Neutrophil (primary cell): ENCODE results near the gene TCF19.
"Not testable (repeated sequence)": the region's sequence is repeated elsewhere in the genome, so short reads cannot be mapped to it uniquely, and the experiment has no call there.

ENCODE experiments used
- H3K27ac ChIP-seq: fragments of 200-600 bp; sonication (generic); 2 replicates; pipeline ENCODE4 v1.5.1; 2016; ENCODE audit warnings: mild to moderate bottlenecking, moderate library complexity
- H3K27me3 ChIP-seq: fragments of 200-600 bp; sonication (generic); 2 replicates; pipeline ENCODE4 v1.6.0; 2016; ENCODE audit warnings: mild to moderate bottlenecking
- H3K36me3 ChIP-seq: fragments of 200-600 bp; sonication (generic); 2 replicates; pipeline ENCODE4 v1.5.1; 2017
- H3K4me1 ChIP-seq, 2 experiments: fragments of 200-600 bp in 1 of 2; sonication (generic) in 1 of 2; 1 replicate in 1 of 2; 2 replicates in 1 of 2; pipeline versions ENCODE4 v1.5.1 to v1.6.1; 2013 to 2016; ENCODE audit warnings: low read depth in 1 of 2, low read length in 1 of 2, mild to moderate bottlenecking in 1 of 2, moderate library complexity in 1 of 2; ENCODE audit not compliant: control insufficient read depth in 1 of 2, insufficient read depth in 1 of 2
- H3K4me3 ChIP-seq, 2 experiments: fragments of 200-600 bp in 1 of 2; sonication (generic) in 1 of 2; 1 replicate in 1 of 2; 2 replicates in 1 of 2; pipeline ENCODE4 v1.5.1; 2013 to 2016; ENCODE audit warnings: low read depth in 1 of 2, low read length in 1 of 2, mild to moderate bottlenecking in 1 of 2, moderate library complexity in 1 of 2
- H3K9me3 ChIP-seq: fragments of 200-600 bp; sonication (generic); 2 replicates; pipeline ENCODE4 v1.5.1; 2016
- TF ChIP-seq, protein P1 (sequence below): fragments of 200-600 bp; sonication (generic); IDR thresholded peaks from 2 replicates; pipeline ENCODE4 v1.5.1; 2016; ENCODE audit warnings: antibody characterized with exemption

The TCF19 gene

DNA sequence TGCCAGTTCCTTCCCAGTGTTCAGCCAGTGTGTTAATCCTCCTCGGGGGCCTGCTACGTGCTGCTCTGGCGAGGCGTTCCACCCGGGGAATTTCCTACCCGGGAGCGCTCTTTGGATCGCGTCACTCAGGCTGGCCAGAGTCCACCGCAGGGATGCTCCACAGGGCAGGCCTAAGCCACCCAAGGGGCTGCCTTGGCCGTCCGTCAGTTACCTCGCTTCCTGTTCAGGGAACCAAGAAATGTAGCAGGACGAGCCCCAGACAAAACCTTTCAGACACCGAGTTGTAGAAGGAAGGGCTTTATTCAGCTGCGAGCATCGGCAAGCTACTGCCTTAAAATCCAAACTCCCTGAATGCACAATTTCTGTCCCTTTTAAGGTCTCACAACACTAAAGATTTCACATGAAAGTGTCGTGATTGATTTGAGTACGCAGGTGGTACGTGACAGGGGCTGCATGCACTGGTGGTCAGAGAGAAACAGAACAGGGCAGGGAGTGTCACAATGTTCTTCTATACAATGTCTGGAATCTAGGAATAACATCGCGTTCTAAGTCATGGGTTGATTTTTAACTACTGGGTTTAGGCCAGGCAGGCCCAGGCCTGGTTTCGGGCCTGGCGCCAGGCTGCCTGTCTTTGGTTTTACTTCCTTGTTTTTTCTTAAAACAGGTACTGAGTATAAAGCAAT, 27.8 kb downstream of the TCF19 start:
- H3K4me1 ChIP-seq = no peaks in the 10 kb centered on the region
- TF ChIP-seq, protein P1, sequence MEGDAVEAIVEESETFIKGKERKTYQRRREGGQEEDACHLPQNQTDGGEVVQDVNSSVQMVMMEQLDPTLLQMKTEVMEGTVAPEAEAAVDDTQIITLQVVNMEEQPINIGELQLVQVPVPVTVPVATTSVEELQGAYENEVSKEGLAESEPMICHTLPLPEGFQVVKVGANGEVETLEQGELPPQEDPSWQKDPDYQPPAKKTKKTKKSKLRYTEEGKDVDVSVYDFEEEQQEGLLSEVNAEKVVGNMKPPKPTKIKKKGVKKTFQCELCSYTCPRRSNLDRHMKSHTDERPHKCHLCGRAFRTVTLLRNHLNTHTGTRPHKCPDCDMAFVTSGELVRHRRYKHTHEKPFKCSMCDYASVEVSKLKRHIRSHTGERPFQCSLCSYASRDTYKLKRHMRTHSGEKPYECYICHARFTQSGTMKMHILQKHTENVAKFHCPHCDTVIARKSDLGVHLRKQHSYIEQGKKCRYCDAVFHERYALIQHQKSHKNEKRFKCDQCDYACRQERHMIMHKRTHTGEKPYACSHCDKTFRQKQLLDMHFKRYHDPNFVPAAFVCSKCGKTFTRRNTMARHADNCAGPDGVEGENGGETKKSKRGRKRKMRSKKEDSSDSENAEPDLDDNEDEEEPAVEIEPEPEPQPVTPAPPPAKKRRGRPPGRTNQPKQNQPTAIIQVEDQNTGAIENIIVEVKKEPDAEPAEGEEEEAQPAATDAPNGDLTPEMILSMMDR = no peak
- no peak overlapping the region for H3K4me3 ChIP-seq
- peaks cover 6% of the 10 kb centered on the region for H3K36me3 ChIP-seq
- H3K27ac ChIP-seq = no peak overlapping the region
- H3K27me3 ChIP-seq = no peaks in the 10 kb centered on the region
- no peaks in the 10 kb centered on the region for H3K9me3 ChIP-seq

DNA sequence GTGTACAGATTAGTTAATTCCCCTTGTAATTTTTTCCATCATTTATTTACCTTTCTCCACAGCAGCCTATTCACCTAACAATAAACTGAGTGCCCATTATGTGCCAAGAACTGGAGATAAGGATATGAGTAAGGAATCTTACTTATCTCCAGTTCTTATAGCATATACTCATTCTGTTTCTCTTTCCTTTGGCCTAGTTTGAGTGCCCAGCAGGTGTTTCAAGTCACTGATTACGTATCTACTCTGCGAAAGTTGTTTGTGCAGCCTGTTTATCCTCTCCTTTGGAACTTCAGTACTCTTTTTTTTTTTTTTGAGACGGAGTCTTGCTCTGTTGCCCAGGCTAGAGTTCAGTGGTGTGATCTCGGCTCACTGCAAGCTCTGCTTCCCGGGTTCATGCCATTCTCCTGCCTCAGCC, 29.4 kb downstream of the TCF19 start:
- H3K27ac ChIP-seq = no peak overlapping the region
- H3K27me3 ChIP-seq = no peaks in the 10 kb centered on the region
- TF ChIP-seq, protein P1 = no peak
- peaks cover 6% of the 10 kb centered on the region for H3K36me3 ChIP-seq
- no peak overlapping the region for H3K4me3 ChIP-seq
- H3K4me1 ChIP-seq = peaks cover 4% of the 10 kb centered on the region in 2 experiments
- H3K9me3 ChIP-seq = no peaks in the 10 kb centered on the region

DNA sequence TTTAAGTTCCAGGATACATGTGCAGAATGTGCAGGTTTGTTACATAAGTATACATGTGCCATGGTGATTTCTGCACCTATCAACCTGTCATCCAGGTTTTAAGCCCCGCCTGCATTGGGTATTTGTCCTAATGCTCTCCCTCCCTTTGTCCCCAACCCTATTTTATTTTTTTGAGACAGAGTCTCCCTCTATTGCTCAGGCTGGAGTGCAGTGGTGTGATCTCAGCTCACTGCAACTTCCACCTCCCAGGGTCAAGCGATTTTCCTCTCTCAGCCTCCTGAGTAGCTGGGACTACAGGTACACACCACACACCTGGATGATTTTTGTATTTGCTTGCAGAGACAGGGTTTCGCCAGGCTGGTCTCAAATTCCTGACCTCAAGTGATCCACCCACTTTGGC, 30.8 kb downstream of the TCF19 start:
- not testable (repeated sequence) for H3K4me3 ChIP-seq, H3K27ac ChIP-seq, H3K27me3 ChIP-seq, H3K9me3 ChIP-seq
- H3K36me3 ChIP-seq = peaks cover 17% of the 10 kb centered on the region
- peaks cover 14 to 17% of the 10 kb centered on the region in 2 experiments for H3K4me1 ChIP-seq

DNA sequence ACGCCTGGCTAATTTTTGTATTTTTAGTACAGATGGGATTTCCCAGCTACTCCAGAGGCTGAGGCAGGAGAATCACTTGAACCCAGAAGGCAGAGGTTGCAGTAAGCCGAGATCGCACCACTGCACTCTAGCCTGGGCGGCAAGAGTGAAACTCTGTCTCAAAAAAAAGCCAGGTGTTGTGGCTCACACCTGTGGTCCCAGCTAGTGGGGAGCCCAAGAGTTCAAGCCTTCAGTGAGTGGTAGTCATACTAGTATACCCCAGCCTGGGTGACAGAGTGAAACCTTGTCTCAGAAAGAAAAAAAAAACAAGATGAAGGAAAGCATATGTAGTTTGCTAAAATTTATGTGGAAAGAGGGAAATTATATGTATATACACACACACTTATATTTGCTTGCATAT, 32.1 kb downstream of the TCF19 start:
- H3K27ac ChIP-seq = no peak overlapping the region
- H3K9me3 ChIP-seq = no peaks in the 10 kb centered on the region
- no peak overlapping the region for H3K4me3 ChIP-seq
- H3K27me3 ChIP-seq = no peaks in the 10 kb centered on the region
- TF ChIP-seq, protein P1 = no peak
- peaks cover 29% of the 10 kb centered on the region for H3K36me3 ChIP-seq
- H3K4me1 ChIP-seq = peaks cover 27 to 30% of the 10 kb centered on the region in 2 experiments

DNA sequence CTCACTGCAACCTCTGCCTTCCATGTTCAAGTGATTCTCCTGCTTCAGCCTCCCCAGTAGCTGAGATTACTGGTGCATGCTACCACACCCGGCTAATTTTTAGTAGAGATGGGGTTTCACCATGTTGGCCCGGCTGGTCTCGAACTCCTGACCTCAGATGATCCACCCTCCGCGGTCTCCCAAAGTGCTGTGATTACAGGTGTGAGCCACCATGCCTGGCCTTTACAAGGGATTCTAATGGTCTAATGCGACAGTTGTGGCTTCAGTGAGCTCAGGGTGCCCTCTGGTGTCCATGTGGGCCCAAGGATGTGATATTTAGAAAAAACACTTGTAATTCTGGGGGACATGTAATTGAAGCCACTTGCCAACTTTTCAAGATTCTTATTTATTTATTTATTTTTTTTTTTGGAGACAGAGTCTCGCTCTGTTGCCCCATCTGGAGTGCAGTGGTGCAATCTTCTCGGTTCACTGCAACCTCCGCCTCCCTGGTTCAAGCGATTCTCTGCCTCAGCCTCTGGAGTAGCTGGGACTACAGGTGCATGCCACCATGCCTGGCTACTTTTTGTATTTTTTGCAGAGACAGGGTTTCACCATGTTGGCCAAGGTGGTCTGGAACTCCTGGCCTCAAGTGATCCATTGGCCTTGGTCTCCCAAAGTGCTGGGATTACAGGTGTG, 34.2 kb downstream of the TCF19 start:
- not testable (repeated sequence) for H3K9me3 ChIP-seq, H3K4me3 ChIP-seq, H3K27me3 ChIP-seq
- Histone ChIP-seq H3K36me3 (peaks cover 36% of the 10 kb centered on the region), H3K27ac (peak overlapping the region; percentile 13), H3K4me1 (peaks cover 37 to 41% of the 10 kb centered on the region in 2 experiments)

GRCh38 chr6:31193206-31193605, 34.8 kb downstream of the TCF19 start:
- H3K4me1 ChIP-seq = peaks cover 37 to 41% of the 10 kb centered on the region in 2 experiments
- H3K9me3 ChIP-seq = no peaks in the 10 kb centered on the region
- peak overlapping the region; percentile 73 for H3K27ac ChIP-seq
- TF ChIP-seq, protein P1 = no peak
- H3K36me3 ChIP-seq = peaks cover 36% of the 10 kb centered on the region
- no peaks in the 10 kb centered on the region for H3K27me3 ChIP-seq
- no peak overlapping the region for H3K4me3 ChIP-seq
